HG02588 (cell line): ENCODE results near the gene CD302.
"Not testable (repeated sequence)": the region's sequence is repeated elsewhere in the genome, so short reads cannot be mapped to it uniquely, and the experiment has no call there.

Experiments
- ATAC-seq: cut with Tn5 transposase; IDR thresholded peaks from one replicate; pipeline ENCODE4 v1.9.1; 2021; ENCODE audit warnings: mild to moderate bottlenecking, moderate library complexity; ENCODE audit not compliant: unreplicated experiment

CD302 gene, protein sequence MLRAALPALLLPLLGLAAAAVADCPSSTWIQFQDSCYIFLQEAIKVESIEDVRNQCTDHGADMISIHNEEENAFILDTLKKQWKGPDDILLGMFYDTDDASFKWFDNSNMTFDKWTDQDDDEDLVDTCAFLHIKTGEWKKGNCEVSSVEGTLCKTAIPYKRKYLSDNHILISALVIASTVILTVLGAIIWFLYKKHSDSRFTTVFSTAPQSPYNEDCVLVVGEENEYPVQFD

DNA sequence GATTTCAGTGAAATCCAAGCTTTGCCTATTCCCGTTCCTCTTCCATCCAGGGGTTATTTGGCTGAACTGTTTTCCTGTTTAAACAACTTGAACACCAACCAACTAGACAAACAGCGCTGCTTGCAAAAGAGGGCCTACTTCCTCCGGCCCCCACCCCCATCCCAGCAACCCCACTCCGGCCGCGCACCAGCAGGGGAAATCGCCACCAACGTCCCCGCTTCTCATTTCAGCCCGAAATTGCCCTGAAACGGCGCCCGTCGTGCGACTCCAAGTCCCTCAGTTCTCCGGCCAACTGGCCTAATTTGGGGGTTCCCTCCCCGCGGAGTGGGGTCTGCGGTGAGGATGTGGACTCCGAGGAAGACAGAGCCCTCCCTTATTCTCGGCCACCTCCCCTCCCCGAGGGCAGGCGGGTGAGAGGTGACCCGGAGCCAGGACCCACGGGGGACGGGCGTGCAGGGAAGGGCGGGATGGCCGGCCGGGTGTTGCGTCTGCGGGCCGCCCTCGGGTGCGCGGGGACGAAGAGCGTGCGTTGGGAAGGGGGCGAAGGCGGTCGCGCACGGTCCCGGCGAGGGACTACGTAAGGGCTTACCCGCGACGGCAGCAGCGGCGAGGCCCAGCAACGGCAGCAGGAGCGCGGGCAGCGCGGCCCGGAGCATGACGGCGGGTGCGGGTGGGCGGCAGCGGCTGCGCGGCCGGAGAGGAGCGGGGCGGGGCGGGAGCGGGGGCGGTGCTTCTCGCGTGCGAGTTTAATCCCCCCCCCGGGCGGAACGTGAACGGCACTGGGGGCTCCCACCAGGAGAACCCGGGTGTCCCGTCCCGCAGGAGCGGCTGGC is at the start of gene CD302:
TSS of gene CD302 (minus strand) at position 666 of the 833 bp plus-strand sequence. CDS start at position 656, 10 bp downstream.
- peak; percentile 55 for ATAC-seq

DNA sequence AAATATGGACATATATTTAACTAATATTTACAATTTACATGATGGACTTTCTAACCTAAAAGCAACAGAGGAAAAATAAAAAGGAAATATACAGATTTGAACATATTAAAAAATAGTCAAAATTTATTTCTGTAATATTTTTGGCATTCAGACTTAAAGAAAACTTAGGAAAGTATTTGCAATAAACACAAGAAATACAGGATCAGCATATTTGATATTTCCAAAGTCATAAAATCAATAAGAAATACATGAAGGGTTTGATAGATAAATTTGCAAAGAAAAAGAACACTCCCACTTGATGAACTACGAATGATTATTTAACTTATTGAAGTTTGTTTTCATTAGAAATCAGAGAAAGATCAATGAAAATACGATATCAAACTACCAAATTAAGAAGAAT is 48.6 kb upstream of the CD302 start:
- ATAC-seq: no peak

DNA sequence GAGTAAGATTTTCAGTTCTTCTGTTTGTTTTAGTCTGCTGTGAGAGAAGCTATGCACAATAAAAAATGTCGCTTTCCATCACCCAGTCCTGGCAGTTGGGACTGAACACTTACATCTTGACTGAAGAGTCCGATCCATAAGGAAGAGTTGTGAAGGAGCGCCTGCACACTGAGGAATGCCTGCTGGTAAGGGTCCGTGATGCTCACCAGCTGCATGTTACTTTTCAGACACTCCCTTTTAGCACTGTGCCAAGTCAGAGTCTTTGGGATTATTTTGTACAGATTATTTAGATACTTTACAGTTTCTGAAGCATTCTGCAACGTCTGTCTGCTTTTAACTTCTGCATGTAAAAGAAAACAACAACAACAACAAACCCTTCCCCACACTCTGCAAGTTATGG is 42.6 kb upstream of the CD302 start:
- ATAC-seq: no peak

DNA sequence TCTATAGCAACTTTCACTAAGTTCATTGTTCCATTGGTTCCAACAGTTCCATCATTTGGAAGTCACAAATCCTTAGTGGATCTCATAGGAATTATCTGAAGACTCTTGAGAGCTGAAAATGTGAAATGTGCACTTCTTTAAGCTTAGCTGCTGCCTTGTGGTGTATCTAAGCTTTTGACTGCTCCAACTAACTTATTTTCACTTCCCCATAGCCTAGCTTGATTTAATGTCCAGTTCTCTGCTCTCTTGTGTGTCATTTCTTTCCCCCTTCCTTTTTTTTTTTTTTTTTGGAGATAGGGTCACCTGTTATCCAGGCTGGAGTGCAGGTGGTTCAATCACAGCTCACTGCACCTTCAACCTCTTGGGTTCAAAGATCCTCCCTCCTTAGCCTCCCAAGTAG is 34.9 kb upstream of the CD302 start:
- no peak for ATAC-seq

DNA sequence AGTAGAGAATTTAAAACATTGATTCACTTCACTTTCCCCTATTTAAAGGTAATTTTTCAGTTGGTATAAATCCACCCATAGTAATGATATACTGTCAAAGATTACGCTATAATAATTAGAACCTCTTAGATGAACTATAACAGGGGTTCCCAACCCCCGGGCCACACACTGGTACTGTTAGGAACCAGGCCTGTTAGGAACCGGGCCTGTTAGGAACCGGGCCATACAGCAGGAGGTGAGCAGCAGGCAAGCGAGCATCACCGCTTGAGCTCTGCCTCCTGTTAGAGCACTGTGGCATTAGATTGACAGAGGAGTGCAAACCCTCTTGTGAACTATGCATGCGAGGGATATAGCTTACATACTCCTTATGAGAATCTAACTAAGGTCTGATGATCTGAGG is 34.0 kb upstream of the CD302 start:
- ATAC-seq: no peak

DNA sequence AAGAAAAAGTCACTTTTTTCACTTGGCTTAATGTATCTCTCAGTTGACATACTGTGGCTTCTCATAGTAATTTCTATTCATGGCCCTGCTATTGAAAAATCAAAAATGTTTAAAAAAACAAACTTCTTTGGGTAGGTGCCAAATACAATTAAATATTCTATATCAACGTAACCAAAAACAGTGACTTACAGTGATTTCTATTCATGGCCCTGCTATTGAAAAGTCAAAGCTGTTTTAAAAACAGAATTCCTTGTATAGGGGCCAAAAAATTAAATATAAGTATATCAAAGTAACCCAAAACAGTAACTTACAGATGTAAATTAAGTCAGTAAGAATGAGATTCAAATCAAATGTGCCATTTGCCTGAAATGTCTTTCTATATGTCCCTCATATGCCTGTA is 31.4 kb upstream of the CD302 start:
- no peak for ATAC-seq

DNA sequence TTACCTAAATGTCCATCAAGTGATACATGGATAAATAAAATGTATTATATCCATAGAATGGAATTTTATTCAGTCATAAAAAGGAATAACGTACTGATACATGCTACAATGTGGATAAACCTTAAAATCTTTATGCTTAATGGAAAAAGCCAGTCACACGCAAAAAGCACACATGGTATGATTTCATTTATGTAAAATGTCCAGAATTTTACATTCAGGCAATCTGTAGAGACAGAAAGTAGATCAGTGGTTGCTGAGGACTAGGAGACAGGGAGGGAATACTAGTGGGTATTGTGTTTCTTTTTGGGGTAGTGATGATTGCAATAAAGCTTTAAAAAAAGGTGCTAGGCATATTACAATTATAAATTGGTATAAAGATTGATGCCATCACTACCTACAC is 30.7 kb upstream of the CD302 start:
- ATAC-seq: no peak

DNA sequence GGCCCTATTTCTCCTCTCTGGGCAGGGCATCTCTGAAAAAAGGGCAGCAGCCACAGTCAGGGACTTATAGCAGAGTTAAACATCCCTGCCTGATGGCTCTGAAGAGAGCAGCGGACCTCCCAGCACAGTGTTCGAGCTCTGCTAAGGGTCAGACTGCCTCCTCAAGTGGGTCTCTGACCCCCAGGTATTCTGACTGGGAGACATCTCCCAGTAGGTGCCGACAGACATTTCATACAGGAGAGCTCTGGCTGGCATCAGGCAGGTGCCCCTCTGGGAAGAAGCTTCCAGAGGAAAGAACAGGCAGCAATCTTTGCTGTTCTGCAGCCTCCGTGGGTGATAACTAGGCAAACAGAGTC is 24.4 kb upstream of the CD302 start:
- ATAC-seq: not testable (repeated sequence)

DNA sequence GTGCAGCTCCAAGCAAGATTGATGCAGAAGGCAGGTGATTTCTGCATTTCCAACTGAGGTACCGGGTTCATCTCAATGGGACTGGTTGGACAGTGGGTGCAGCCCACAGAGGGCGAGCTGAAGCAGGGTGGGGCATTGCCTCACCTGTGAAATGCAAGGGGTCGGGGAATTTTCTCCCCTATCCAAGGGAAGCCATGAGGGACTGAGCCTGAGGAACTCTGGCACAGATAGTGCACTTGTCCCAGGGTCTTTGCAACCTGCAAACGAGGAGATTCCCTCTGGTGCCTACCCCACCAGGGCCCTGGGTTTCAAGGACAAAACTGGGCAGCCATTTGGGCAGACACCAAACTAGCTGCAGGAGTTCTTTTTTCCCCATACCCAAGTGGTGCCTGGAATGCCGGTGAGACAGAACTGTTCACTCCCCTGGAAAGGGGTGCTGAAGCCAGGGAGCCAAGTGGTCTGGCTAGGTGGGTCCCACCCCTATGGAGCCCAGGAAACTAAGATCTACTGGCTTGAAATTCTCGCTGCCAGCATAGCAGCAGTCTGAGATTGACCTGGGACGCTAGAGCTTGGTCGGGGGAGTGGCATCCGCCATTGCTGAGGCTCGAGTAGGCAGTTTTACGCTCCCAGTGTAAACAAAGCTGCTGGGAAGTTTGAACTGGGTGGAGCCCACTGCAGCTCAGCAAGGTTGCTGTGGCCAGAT is 23.9 kb upstream of the CD302 start:
- ATAC-seq: not testable (repeated sequence)

DNA sequence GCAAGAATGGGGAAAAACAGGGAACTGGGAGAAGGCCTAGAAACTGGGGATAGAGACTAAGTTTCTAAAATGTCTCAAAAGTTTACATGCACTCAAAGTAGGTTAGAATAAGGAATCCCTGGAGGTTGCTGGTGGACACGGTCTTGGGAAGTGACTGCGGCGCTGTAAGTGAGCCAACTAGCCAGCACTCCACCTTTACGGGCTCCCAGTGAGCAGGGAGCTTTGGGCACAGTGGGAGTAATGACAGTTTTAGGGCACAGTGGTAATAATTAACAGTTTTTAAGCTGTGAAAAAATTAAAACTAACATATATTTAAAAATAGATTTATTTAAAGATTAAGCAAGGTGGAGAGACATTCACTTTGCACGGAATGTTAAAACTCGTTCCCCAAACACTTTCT is 20.9 kb upstream of the CD302 start:
- no peak for ATAC-seq

DNA sequence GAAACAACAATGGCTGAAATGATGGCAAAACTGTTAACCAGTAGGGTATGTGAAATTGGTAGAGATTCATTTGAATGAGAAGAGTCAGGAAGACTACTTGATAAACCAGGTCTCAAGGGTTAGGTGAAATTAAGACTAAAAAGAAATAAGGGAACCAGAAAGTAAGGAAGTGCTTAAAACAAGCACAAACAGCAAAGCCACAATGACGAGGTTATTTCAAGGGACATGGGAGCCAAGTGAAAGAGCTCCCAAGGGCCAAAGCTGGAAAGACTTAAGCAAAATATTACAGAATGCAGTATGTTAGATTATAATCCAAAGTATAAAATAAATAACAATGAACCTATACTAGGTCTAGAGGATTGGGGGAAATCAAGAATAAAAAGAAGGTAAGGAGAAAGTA is 19.3 kb upstream of the CD302 start:
- no peak for ATAC-seq

DNA sequence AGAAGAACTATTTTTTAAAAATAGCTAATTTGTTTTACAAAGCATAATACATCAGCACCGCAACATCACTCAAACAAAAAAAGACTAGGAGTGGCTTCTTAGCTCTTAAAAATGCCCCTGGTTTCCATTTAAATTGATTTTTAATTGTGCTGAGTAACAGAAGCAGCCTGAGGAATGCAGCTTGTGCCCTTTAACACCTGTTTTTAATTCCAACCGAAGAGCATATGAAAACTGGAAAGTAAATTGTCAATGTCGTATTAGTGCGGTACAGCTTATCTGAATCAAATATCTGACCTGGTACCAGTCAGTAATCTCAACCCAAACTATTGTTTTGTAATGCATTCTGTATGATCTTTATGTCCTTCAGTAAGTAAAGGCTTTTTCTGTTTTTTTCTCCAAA is 13.2 kb upstream of the CD302 start:
- no peak for ATAC-seq

DNA sequence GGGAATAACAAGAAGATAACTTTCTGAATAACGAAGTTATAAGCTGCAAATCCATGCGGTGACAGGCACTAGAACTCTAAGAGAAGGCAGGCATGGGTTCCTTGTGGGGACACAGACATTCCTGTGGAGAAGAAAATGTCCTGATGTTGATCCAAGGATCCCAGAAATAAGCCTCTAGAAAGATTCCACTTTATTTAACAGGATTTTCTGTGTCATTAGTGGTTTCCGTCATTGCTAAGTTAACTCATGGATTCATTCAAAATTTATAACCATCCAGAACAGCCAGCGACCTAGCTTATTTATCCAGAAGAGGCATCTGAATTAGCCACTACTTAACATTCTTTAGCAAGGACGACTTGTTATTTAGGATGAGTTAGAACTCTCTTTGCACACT is 10.0 kb upstream of the CD302 start:
- no peak for ATAC-seq

DNA sequence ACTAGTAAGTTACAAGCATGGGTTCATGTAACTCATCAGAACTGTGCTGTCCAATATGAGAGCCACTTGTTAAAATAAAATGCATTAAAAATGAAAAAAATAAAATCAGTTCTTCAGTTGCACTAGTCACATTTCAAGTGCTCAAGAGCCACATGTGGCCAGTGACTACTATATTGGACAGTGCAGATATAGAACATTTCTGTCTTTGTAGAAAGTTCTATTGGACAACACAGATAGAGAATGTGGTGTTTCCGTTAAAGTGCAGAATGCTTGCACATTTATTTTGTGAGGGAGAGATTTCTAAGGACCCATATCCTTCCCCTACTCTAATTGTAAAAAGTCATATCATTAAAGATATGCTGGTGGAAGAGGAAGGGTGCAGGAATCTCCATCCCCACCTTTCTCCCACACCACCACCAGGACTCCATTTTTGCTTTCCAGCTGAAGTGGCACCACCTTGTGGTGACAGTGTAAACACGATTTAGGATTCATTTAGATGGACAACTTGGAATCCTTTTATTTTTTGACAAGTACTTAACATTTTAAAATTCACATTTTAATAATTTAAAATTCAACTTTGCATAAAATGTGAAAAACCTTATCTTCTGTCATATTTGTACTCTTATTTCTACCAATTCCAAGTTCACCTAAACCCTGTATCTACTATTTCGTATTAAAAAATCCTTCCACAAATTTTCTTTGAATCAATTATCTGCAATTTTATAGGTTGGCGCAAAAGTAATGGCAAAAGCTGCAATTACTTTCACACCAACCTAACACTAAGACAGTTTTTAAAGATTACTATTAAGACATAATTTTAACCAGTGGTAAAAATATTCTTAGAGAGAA is 9.4 kb upstream of the CD302 start:
- no peak for ATAC-seq

DNA sequence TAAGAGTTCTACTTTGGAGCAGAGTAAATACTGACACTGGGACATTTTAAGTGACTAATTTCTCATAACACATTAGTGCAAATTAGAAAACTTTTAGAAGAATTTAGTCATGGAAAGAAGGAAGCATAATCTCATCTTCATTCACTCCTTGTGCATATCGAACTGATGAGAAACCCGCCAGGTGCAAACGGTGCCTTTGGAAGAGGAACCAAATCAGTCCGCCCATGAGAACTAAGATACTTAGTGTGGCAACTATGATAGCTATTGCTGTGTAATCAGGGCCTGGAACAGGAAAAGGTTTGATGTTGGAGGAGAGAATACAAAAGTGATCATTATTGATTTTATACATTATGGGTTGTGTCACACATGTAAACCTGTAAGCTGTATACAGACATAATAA is 6.9 kb upstream of the CD302 start:
- ATAC-seq: no peak

DNA sequence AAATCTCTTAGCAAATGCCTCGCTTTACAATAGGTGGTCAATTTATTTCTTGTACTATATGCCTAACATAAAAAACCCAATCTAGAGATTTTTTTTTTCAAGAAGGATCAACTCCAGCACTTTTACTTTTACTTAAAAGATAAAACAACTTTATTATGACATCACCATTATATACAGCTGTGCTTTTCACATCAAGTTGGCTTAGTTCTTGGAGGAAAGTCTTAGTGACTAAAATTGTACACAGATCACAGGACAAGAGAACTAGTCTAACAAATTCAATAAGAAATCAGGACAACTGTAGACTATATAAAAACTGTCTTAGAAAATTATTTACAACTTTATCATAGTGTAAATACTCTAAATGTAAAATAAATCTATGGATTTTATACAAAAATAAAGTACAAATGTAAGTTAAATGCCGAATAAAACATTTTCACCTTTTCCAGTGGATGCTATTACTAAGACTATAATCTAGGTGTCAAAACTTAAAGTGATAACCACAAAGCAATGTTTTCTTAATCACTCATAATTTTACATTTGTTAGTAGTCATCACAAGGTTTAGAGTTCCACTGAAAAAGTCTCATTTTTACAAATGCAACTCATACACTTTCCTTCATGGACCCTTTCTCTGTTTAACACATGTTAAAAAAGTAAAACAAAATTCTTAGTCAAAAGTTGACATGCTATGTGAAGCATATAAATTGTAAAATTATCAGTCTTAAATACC is 5.4 kb upstream of the CD302 start:
- no peak for ATAC-seq

DNA sequence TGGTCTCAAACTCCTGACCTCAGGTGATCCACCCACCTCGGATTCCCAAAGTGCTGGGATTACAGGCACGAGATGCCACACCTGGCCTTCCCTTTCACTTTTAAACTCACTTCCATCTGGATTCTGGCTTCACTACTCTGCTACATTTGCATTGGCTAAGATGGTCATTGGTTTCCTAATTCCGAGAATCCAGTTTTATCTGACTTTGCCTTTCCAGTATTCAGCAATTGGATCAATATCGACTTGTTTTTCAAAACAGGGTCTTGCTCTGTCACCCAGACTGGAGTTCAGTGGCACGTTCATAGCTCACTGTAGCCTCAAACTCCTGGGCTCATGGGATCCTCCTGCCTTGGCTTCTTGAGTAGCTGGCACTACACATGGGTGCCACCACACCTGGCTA is 4.7 kb upstream of the CD302 start:
- ATAC-seq: no peak

DNA sequence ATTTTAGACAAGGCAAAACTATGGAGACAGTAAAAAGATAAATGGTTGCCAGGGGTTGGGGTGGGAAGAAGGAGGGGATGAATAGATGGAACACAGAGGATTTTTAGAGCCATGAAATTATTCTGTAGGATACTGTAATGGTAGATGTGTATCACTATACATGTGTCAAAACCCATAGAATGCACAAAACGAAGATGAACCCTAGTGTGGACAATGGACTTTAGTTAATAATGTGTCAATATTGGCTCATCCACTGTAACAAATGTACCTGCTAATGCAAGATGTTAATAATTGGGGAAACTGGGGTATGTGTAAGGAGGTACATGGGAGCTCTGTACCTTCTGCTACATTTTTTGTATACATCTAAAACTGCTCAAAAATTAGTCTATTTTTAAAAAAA is 1.8 kb upstream of the CD302 start:
- ATAC-seq: no peak

DNA sequence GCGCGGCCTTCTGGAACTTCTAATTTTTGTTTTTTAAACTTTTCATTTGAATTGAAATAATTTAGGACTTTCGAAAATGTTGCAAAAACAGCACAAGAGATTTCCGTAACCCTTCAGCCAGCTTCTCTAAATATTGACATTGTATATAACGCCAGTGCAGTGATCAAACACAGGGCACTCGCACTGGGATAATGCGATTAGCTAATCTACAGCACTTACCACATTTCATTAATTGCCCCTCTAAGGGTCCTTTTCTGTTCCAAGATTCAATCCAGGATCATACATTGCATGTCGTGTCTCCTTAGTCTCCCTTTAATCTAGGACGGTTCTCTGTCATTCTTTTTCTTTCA is 343 bp upstream of the CD302 start:
- ATAC-seq: no peak

DNA sequence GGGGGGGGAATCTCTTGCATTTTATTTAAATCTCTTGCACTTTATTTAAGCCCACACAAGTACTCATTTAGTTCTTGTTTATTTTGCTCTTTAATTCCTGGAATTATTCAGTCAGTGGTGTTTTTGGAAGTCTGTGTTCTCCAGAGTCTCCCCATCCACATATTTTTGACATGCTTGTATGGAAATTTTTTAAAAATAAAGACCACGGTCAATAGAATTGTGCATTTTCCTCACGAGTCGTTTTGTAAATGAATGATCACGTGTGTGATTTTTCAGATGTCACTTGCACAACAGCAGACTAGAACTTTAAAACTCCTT is 824 bp downstream of the CD302 start:
- no peak for ATAC-seq
